AG04450 (cell line): Measurements from ENCODE around the gene ZBTB8A. TPM values are rescaled to one million over a fixed set of nuclear protein-coding genes. Genes with fewer than 3 reads are reported as not detected.
"Not testable (repeated sequence)": the region's sequence is repeated elsewhere in the genome, so short reads cannot be mapped to it uniquely, and the experiment has no call there.

Experiments
- CTCF ChIA-PET: fragments of 300-600, 350-600 bp; formaldehyde crosslinking; extraction: SDS; loops from one replicate; lab custom pipeline; 2022; ENCODE audit warnings: antibody characterized with exemption, inconsistent platforms; lab: Charles Lee
- POLR2A ChIA-PET: fragments of 350-600 bp; formaldehyde crosslinking; extraction: SDS; loops from one replicate; lab custom pipeline; 2021; ENCODE audit warnings: antibody characterized with exemption, inconsistent platforms; lab: Yijun Ruan, JAX
- DNase-seq: peaks from one replicate; pipeline ENCODE4 v3.0.0-alpha.2; 2011; ENCODE audit warnings: low read depth, low spot score
- H3K27ac ChIP-seq: one replicate; pipeline ENCODE4 v1.5.1; 2012; ENCODE audit warnings: low read depth, low read length, control low read depth
- H3K27me3 ChIP-seq: one replicate; pipeline ENCODE4 v1.6.0; 2012; ENCODE audit warnings: low read length; ENCODE audit not compliant: control insufficient read depth, insufficient read depth
- H3K4me3 ChIP-seq: 2 replicates; pipeline ENCODE4 v1.5.1; 2011; ENCODE audit warnings: mild to moderate bottlenecking, low read depth, low read length, control low read depth
- H3K9me3 ChIP-seq: 2 replicates; pipeline ENCODE4 v1.5.1; 2012; ENCODE audit warnings: low read length; ENCODE audit not compliant: control insufficient read depth, insufficient read depth
- CTCF ChIP-seq: IDR thresholded peaks from 2 replicates; pipeline ENCODE4 v1.5.1; 2011; ENCODE audit warnings: low read depth, low read length, control low read depth, inconsistent platforms
- polyA plus RNA-seq: library from polyadenylated mRNA; depleted of rRNA; stranded (reverse); fragments of >200 nt; gene quantifications from 2 replicates; pipeline ENCODE4 v1.2.3, GENCODE V29; 2011

The ZBTB8A gene
- polyA plus RNA-seq, 1 experiment, result 7.2 TPM

- no peak for DNase-seq
- no peak for TF ChIP-seq CTCF
- CTCF ChIA-PET, result no interaction called here
- POLR2A ChIA-PET, result no interaction called here
- Histone ChIP-seq H3K4me3 (no peak overlapping the region), H3K9me3 (no peaks in the 10 kb centered on the region), H3K27me3 (peaks cover 2% of the 10 kb centered on the region), H3K27ac (no peak overlapping the region)
Observed at GRCh38 chr1:32516402-32516801, 22.8 kb upstream of the ZBTB8A start.

GRCh38 chr1:32518976-32519375 lies 20.3 kb upstream of the ZBTB8A start:
- Histone ChIP-seq H3K27me3 (no peaks in the 10 kb centered on the region), H3K9me3 (no peaks in the 10 kb centered on the region), H3K27ac (no peak overlapping the region), H3K4me3 (no peak overlapping the region)
- no peak for TF ChIP-seq CTCF
- ChIA-PET POLR2A (interaction anchor here (0.6 kb wide), 1 partner anchor 79 kb away, joined by 3 read pairs; no protein-coding TSS in a partner anchor), CTCF (interaction anchor here (1.3 to 2.2 kb wide), 4 partner anchors 7 to 254 kb away, joined by 5 to 21 read pairs (median 9); no protein-coding TSS in a partner anchor)
- no peak for DNase-seq

- Histone ChIP-seq H3K4me3 (no peak overlapping the region), H3K27me3 (no peaks in the 10 kb centered on the region), H3K27ac (no peak overlapping the region), H3K9me3 (no peaks in the 10 kb centered on the region)
- TF ChIP-seq CTCF, result no peak
- POLR2A ChIA-PET, result interaction anchor here (0.6 to 1.2 kb wide), 4 partner anchors 18 to 660 kb away, joined by 3 to 7 read pairs (median 6); partner anchors contain the start of genes RBBP4, ZBTB8A and ZBTB8OS
- DNase-seq, result no peak
- CTCF ChIA-PET, result interaction anchor here (0.6 to 3.0 kb wide), 55 partner anchors 10 to 1047 kb away, joined by 3 to 46 read pairs (median 5); partner anchors contain the start of gene ZBTB8A
Observed at GRCh38 chr1:32521165-32521564, 18.1 kb upstream of the ZBTB8A start.

- DNase-seq, result no peak
- no peaks in the 10 kb centered on the region for H3K27me3 ChIP-seq
- no peak overlapping the region for H3K27ac ChIP-seq
- CTCF ChIA-PET, result no interaction called here
- TF ChIP-seq CTCF, result no peak
- no peaks in the 10 kb centered on the region for H3K9me3 ChIP-seq
- no peak overlapping the region for H3K4me3 ChIP-seq
- POLR2A ChIA-PET, result no interaction called here
Observed at GRCh38 chr1:32525053-32525452, 14.2 kb upstream of the ZBTB8A start.

- ChIA-PET CTCF (interaction anchor here (0.6 to 0.7 kb wide), 3 partner anchors 60 to 216 kb away, joined by 4 to 6 read pairs (median 4); no protein-coding TSS in a partner anchor), POLR2A (no interaction called here)
- Histone ChIP-seq H3K27ac (no peak overlapping the region), H3K4me3 (no peak overlapping the region), H3K27me3 (no peaks in the 10 kb centered on the region), H3K9me3 (no peaks in the 10 kb centered on the region; the same call in 1 of the 2 replicates)
- TF ChIP-seq CTCF, result no peak
- DNase-seq, result no peak
Observed at GRCh38 chr1:32525661-32526444, 13.4 kb upstream of the ZBTB8A start.

- H3K4me3 ChIP-seq, H3K27ac ChIP-seq, H3K9me3 ChIP-seq, POLR2A ChIA-PET, CTCF ChIA-PET, DNase-seq, H3K27me3 ChIP-seq: not testable (repeated sequence)
Observed at GRCh38 chr1:32528550-32528949, 10.7 kb upstream of the ZBTB8A start.
